Activated CD4-positive, CD25-positive, alpha-beta regulatory T cell treated with anti-CD3 and anti-CD28 coated beads, Interleukin-2, amount 50 U/mL, for 16 hours (primary cell): ENCODE data around the gene SLC8A1.

ENCODE experiments used
- DNase-seq: peaks from one replicate; pipeline ENCODE4 v3.0.0-alpha.2; 2020; ENCODE audit warnings: low read depth, low spot score

Gene SLC8A1

DNA sequence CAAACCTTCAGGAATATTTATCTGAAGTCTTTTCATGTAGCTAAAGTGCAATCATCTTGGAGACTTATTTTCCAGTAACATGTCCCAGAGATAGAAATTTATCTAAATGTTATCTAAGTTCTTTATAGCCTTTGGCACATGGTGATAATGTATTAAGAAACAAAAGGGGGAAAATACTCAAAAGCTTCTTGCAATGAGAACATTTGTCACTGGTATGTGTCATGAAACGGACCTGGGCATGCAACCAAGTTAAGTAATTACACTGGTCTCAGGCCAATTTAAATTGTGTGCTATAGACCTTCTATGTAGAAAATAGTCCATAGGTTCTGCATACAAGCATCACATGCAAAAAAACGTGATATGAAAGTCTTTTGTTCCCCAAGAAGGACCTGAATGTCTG, 136.2 kb downstream of the SLC8A1 start:
- no peak for DNase-seq

DNA sequence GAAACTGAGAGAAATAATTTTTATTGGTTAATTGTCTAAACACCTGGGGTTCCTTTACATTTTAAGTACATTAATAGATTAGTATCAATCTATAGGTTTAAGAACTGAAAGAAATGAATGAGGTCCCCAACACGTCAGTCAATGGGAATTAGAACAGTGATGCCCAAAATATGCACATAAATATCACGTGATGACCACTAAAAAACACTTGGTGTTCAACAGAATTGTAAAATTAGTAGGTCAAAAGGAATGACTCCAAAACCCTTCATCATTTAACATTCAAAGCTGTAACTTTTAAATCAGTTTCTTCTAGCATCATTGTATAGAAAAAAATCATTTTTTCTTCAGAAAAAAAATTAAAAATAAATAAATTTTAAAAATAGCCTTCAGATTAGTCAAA, 140.9 kb downstream of the SLC8A1 start:
- DNase-seq: no peak

DNA sequence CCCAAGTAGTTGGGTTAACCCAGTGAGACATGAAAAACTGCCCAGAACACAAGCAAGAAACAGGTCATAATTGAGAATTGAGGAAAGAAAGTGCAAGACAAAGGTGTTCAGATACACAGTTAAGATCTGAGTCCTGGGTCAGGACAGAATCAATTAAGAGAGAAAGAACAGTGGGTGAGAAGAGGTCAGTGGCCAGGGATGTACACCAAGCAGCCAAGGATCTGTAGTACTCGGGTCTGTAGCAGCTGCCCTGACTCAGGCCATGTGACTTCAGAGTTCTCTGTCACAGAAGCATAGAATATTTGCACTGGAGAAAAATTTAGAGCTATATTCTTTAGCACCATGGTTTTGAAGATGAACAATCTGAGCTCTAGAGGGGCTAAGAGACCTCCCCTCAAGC, 141.6 kb downstream of the SLC8A1 start:
- no peak for DNase-seq

DNA sequence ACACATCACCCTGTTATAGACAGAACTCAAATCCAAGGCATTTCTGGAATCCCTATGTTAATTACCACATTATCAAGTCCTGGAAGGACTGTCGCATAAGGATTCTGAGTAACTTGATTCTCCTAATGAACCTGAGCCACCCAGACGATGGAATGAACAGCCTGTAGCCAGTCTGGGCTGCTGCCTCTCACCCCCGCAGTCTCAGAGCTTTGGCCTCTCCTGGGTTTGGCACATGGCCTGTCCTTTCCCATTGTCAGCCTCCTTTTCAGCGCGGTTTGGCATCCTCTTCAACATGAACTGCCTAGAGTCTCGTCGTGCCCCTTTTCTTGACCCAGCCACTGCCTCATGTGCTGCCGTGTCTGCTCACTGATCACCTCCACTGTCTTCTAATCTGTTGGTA, 147.6 kb downstream of the SLC8A1 start:
- DNase-seq: no peak

DNA sequence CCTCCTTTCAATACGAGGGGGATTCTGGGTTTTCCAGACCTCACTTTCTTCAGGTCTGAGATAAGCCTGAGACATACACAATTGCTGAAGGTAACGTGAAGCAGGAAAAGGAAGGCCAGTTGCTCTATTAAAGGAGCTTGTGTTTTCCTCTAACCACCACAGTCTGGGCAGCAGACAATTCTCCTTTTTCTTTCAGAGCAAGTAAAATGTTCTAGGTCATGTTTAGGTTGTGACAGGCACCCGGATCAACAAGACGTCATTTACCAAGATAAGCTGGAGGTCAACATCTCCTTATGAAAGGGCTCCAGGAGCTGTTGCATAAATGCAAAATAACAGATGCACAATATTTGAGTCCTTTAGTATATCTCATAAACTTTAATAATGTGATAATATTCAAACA, 148.1 kb downstream of the SLC8A1 start:
- no peak for DNase-seq

DNA sequence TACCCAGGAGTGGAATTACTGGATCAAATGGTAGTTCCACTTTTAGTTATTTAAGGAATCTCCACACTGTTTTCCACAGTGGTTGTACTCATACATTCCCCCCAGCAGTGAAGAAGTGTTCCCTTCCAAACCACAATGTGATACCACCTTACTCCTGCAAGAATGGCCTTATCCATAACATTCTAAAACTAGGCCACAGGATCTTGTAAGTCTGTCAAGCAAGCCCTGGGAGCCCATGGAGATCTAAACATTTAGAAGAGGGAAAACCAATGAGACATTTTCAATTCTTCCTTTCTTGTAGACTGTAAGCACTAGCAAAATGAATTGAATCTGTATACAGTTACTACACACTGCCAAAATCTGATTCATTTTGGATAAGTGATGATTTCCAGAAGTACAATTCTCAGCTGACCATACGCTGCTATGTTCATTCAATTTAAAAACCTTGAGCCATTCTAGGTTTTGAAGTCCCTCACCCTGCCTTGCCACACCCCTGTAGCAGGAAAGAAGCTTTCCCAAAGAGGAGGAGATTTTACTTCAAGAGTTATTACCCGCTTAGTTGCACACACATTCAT, 149.1 kb downstream of the SLC8A1 start:
- DNase-seq: no peak

DNA sequence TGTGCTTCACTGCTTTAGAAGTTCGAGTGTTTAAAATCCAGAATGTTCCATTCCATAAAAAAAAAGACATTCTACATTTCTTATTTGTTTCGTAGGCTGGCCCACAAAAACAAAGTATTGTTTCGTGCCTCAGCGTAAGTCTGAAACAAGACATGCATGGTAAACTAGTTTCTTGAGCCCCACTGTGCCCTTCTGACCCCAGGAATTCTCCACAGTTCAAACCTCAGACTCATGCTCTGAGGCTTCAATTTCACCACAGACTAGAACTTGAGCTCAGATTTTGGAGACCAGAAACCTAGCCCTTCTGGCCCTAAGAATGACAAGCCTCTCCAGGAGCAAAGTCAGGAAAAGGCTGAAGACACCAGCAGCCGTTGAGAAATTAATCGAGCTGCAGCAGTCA, 151.5 kb downstream of the SLC8A1 start:
- no peak for DNase-seq

DNA sequence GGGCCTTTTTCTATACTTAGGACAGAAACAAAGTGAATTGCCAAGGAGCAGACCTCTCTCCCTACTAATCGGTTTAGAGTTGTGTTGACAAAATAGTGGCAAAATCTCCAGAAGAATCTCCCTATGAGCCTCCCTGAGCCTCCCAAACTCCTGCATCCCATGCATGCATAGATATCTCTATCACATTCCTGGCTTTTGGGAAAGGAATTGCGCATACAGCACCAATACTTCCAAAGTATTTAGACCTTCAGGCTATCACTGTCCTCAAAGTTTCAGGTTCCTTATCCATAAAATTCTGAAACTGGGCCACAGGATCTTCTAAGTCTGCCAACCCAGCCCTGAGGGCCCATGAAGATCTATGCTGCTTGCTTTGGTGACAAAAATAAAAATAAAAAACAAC, 152.1 kb downstream of the SLC8A1 start:
- DNase-seq: no peak

DNA sequence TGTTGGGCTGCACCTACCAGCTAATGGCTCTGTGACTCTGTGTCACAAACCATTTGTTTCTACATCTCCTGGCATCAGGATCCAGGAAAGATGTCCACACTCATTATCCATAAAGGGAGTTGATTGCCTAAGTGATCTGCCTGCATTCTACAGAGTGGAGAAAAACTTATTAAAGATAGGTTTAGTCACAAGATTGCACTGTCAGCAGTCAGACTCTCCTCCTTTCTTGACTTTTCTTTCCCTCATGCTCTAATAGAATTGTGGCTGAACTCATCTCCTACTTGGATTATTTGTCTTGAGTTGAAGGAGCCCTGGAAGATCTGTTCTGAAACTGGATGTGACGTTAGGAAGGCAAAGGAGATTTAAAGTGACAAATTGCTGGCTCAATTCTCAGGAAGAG, 152.7 kb downstream of the SLC8A1 start:
- DNase-seq: no peak

DNA sequence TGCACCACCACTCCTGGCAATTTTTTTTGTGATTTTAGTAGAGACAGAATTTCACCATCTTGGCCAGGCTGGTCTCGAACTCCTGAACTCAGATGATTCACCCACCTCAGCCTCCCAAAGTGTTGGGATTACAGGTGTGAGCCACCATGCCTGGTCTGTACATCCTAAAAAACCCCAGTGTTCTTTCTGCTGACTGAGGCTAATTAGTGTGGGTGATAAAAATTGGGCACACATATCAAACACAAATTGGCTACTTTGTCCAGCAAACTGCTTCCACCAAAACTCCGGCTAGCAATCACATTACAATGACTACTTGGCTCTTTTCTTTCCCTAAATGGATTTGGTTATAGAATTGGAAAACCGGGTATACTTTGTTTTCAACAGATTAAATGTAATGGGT, 153.9 kb downstream of the SLC8A1 start:
- DNase-seq: no peak

DNA sequence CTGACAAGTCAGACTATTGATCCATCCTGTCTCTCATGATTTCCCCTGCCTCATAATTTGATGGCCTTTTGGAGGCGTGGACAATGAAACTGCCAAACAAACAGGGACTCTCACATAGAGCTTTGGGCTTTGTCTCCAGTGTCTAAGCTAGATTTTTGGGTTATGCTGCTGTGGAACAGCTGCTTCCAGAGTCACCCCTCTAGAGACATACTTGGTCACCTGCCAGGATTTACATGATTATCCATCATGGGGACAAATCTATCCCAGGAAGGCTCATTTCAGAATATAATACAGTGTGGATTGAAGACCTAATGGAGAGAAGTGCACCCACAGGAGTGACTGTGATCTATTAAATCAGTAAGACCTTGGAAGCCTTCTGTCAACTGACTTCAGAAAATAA, 159.6 kb downstream of the SLC8A1 start:
- DNase-seq: no peak

DNA sequence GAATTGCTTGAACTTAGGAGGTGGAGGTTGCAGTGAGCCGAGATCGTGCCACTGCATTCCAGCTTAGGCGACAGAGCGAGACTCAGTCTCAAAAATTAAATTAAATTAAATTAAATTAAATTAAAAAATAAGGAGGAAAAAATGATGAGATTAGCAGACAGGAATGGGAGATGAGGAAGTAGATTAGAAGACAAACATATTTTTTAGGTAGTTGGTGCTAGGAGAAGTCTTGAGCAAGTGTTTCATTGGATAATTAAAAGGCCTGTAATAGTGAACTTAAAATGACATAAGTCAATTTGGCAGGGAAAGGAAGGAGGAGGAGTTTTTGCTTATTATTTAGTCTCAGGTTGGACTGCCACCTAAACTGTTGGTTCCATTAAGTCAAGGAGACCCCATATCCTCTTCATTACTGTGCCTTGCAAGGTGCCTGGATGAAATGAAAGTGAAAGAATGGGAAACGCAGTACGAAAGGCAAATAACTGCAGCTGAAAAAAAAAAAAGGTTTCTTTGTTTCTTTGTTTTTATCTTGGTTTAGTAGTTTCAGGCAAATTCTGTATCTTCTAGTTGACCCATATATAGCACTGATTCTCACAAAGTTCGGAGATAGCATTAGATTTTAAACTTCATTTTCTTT, 162.0 kb downstream of the SLC8A1 start:
- no peak for DNase-seq

DNA sequence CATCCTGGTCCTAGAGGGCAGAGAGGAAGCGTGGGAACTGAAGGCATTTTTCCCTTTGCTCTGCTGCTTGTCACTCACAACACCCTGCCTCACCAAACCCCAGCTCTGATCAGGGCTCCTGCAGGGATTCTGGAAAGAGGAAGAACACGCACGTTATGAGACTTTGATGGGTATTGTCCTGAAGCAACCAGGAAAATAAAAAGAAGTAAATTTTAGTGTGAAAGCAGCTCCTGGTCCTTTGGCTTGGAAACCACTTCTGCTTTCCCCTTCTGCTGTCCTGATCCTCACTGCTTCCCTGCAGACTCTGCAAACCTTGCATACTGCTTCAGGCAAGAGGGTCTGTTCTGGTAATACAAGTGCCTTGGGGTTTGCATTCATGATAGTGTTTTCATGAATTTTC, 164.1 kb downstream of the SLC8A1 start:
- no peak for DNase-seq

DNA sequence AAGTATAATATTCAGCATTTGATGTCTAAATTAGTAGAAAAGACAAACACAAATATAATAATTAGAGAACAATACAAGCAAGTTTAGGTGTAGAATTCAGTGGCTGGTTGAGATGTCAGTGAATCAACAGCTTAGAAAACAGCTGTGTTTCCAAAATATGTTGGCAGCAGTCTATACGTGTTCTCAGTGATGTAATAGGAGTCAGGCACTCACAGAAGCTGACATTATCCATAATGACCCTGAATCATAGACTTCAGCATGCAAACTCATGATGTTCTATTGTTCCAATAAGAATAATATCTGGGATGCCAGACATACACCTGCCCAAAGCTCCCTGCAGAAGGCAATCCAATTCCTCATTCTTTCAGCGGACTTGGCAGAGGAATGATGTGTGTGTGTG, 164.7 kb downstream of the SLC8A1 start:
- no peak for DNase-seq

DNA sequence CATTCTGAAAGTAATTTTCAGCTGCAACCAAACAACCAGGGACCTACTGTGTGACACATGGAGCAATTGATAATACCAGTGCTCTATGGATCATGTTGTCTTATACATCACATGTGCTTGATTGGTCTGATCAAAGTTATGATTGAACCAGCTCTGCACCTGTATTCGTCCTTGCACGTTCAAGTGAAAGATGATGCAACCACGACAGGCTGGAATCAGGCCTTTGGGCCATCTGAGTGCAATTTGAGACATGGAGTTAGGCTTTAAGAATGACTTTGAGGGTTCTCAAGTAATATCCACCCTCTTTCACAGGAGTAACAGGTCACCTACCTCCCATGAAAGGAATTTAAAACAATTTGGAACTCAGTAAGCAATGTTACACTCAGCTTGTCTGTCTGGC, 165.2 kb downstream of the SLC8A1 start:
- no peak for DNase-seq

DNA sequence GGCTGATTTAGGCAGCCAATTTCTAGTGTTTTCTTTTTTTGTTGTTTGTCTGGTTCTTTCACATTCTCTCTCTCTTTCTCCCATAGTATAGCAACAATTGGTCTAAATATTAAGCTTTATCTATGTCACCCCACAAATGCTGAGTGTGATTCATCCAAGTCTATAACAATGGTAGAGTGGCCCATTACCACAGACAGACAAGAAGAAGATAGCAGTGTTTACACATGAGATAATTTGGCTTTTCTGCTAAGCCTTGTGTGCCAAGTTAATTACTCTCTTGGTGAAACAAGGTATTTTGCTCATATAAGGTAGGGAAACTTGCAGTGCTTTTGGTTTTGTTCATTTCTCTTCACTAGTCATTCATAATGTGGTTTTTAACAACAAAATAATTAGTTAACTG, 166.5 kb downstream of the SLC8A1 start:
- no peak for DNase-seq

DNA sequence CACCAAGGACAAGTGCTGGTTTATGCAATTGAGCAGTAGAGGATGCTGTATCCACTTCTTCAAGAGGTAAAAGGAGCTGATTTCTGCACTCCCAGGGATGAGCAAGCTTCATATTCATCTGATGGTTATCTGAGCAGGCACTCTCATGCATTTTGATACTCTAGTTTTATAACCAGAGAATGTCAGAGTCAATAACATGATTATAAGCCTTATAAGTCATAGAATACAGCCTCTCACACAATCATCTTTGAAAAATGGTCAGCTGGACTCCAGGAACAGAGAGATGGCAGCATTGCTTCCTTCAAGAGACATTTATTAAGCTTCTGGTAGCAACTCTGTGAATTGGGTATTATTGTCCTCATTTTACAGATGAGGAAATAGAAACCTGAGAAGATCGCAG, 167.1 kb downstream of the SLC8A1 start:
- DNase-seq: no peak

DNA sequence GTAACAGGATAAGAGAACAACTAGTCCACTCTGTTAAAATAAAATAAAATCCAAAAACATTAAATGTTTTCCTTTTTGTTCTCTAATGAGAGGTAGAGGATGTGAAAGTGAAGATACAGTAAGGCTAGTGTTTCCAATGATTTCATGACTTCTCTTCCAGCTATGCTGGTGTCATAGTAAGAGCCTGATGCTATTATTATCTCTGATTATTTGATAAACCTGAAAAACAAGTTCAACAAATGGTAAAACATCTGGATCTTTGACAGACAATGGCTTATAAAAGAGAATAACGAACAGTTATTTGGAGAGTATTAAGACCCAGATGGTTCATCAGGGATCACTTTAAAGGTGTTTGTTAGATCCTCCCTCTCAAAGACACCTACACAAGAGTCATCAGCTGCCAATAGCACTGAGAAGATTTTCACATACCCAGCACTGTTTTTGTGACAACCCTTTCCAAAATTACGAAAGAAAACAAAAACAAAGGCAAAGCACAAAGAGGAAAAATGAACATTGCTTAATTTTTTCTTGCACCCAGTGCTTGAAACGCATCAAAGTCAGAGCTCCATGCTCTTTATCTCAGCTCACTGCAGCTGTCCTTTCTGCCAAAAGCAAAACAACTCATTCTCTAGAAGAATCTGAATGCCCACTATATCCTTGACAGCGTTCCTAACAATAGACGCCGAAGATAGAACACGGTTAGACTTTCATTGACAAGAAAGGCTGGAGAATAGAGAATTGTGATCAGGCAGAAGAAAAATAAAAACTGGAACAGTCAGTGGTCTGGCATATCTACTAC, 168.6 kb downstream of the SLC8A1 start:
- no peak for DNase-seq

DNA sequence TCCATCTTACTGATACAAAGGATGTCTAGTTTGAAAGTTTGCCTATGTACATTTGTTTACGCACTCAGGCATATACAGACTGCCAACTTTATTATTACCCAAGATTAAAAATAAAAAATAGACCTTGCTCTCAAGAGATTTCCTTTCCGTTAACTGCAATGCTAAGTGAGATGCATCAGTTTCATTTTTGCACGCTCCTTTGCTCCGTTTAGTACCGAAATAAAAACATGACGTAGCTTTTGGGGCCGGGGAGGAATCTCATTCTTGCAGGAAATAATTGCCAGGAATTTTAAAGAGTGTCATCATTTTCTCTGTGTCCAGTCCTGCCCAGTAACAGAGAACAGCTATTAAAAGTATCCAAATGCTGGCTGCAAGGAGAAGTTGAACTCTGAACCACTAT, 169.5 kb downstream of the SLC8A1 start:
- no peak for DNase-seq

DNA sequence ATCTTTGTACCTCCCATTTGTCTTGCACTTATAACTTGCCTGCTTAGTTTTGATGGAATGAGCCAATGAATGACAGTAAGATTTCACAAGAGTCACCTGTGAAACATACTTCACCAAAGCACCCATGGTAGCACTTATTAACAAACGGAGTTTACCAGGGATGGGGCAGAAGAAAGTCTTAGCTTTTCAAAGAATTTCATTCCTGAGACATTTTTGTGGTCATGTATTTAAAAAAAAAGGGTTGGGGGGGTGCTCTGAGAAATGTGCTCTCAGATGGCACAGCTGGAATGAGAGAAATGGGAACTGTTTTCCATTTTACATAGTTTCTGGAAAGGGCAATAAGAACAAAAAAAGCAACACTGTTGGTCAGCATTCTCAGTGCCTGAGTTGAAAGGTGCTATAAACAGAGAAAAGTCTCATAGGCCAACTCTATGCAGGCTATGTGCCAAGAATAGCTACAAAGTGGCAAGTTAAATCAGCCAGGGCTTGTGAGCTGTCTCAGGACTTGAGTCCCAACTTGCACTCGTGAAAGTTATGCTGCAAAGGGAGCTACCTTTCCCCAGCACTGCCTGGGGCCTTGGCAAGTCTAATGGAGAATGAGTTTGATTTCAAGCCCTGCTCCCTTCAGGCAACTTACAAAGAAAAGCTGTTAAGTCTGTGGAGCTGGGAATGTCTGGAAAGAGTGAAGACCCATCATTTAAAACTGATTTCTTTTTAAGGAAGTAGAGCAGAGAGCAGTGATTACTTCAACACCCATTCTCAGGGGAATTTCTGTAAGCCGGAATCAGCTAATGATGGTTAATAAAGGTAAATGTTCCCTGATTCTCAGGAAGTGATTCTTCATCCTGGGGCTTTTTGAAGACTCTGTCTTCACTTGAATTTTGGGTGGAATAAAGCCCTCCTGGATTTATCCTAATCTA, 170.6 kb downstream of the SLC8A1 start:
- DNase-seq: no peak

DNA sequence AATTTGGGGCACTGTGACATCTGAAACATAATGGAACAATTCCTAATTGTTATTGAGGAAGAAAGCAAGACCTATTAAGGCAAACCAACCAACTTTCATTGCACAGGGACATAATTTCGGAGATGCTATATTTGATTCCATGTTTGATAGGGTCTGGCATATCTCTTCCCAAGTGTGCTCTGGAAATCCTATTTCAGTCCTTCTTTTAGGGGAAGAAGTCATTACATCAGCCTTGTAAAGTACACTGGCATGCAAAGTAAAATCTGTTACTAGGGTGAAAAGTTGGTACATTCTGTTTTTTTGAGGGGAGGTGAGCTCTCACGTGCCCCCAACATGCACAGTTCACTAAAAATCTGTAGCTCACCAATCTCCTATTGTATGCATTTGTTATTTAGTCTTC, 172.4 kb downstream of the SLC8A1 start:
- no peak for DNase-seq

DNA sequence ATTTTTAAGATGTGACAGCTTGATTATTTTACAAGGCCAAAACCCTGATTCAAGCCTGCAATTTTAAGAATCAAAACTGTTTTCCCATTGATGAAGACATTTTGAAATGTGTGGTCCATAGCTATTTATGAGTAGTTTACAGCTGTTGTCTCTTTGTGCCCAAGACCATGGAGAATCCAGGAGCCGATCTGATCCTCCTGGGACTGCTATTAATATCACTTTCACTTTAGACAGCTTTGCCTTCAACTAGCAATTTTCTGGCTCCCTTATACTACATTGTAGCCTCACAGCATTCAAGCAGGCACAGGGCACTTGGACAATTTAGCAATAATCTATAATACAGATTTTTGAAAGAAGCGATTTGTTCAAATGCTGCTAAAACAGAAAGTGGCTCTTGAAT, 172.9 kb downstream of the SLC8A1 start:
- no peak for DNase-seq
